ENCODE data around the gene PLA2R1. TPM values are rescaled to one million over a fixed set of nuclear protein-coding genes. Genes with fewer than 3 reads are reported as not detected.

The PLA2R1 gene
- total RNA-seq, 1 donor from 2014 or later: 2.1 TPM

- Histone ChIP-seq H3K36me3 (ENCODE audit: control insufficient read depth, insufficient read depth, low read length) (no peaks in the 10 kb centered on the region), H3K4me3 (ENCODE audit: low read depth, low read length) (no peak overlapping the region), H3K27me3 (ENCODE audit: control insufficient read depth, insufficient read depth, low read length) (no peaks in the 10 kb centered on the region)
- no peak for DNase-seq (ENCODE audit: low read depth)
- no peak for TF ChIP-seq CTCF (IDR thresholded peaks at IDR 0.05; ENCODE audit: insufficient read depth, low read length, severe bottlenecking)
- FAIRE-seq: peak; percentile 75
Observed at GRCh38 chr2:160029270-160029628, 33.2 kb downstream of the PLA2R1 start.

- FAIRE-seq (no peak), DNase-seq (ENCODE audit: low read depth) (no peak)
- no peak for TF ChIP-seq CTCF (IDR thresholded peaks at IDR 0.05; ENCODE audit: insufficient read depth, low read length, severe bottlenecking)
- no peak overlapping the region for H3K4me3 ChIP-seq (ENCODE audit: low read depth, low read length)
- no peaks in the 10 kb centered on the region for H3K36me3 ChIP-seq (ENCODE audit: control insufficient read depth, insufficient read depth, low read length)
- no peaks in the 10 kb centered on the region for H3K27me3 ChIP-seq (ENCODE audit: control insufficient read depth, insufficient read depth, low read length)
Observed at GRCh38 chr2:160028431-160029269, 33.8 kb downstream of the PLA2R1 start.

GRCh38 chr2:160022162-160022561 is 40.3 kb downstream of the PLA2R1 start:
- Histone ChIP-seq H3K27me3 (ENCODE audit: control insufficient read depth, insufficient read depth, low read length) (no peaks in the 10 kb centered on the region), H3K4me3 (ENCODE audit: low read depth, low read length) (no peak overlapping the region), H3K36me3 (ENCODE audit: control insufficient read depth, insufficient read depth, low read length) (peaks cover 1% of the 10 kb centered on the region)
- FAIRE-seq (no peak), DNase-seq (ENCODE audit: low read depth) (no peak)
- TF ChIP-seq CTCF (IDR thresholded peaks at IDR 0.05; ENCODE audit: insufficient read depth, low read length, severe bottlenecking): no peak

GRCh38 chr2:160019374-160020090 is 42.9 kb downstream of the PLA2R1 start:
- H3K36me3 ChIP-seq (ENCODE audit: control insufficient read depth, insufficient read depth, low read length): peaks cover 1% of the 10 kb centered on the region
- no peaks in the 10 kb centered on the region for H3K27me3 ChIP-seq (ENCODE audit: control insufficient read depth, insufficient read depth, low read length)

GRCh38 chr2:160015746-160016145 is 46.7 kb downstream of the PLA2R1 start:
- Histone ChIP-seq H3K36me3 (ENCODE audit: control insufficient read depth, insufficient read depth, low read length) (peaks cover under 1% of the 10 kb centered on the region), H3K4me3 (ENCODE audit: low read depth, low read length) (no peak overlapping the region), H3K27me3 (ENCODE audit: control insufficient read depth, insufficient read depth, low read length) (no peaks in the 10 kb centered on the region)
- no peak for DNase-seq (ENCODE audit: low read depth)
- TF ChIP-seq CTCF (IDR thresholded peaks at IDR 0.05; ENCODE audit: insufficient read depth, low read length, severe bottlenecking): no peak
- no peak for FAIRE-seq

More at GRCh38 chr2:160019374-160020090, 42.9 kb downstream of the PLA2R1 start:
- DNase-seq (ENCODE audit: low read depth): no peak
- no peak for FAIRE-seq
- H3K4me3 ChIP-seq (ENCODE audit: low read depth, low read length): no peak overlapping the region
- TF ChIP-seq CTCF (IDR thresholded peaks at IDR 0.05; ENCODE audit: insufficient read depth, low read length, severe bottlenecking): no peak
